Sigmoid colon (tissue), 7 donors: ENCODE measurements around the gene ARHGAP27. TPM values are rescaled to one million over a fixed set of nuclear protein-coding genes. Genes with fewer than 3 reads are reported as not detected.

Experiments
- DNase-seq: peaks from one replicate; pipeline ENCODE4 v3.0.0-alpha.2; 2019
- H3K27ac ChIP-seq, 4 donors: fragments of 200-600 bp; sonication (generic); one replicate each; pipeline ENCODE4 v1.5.1; 2016 to 2019; ENCODE audit warnings: mild to moderate bottlenecking in 1 of 4
- H3K27me3 ChIP-seq, 3 donors: fragments of 200-600 bp; sonication (generic); one replicate each; pipeline ENCODE4 v1.5.1; 2019; ENCODE audit warnings: mild to moderate bottlenecking in 1 of 3
- H3K36me3 ChIP-seq, 4 donors: fragments of 200-600 bp; sonication (generic); one replicate each; pipeline ENCODE4 v1.5.1; 2016 to 2019
- H3K4me1 ChIP-seq, 4 donors: fragments of 200-600 bp; sonication (generic); one replicate each; pipeline ENCODE4 v1.5.1; 2017 to 2019
- H3K4me3 ChIP-seq, 4 donors: fragments of 200-600 bp; sonication (generic); one replicate each; pipeline ENCODE4 v1.5.1; 2017 to 2019; ENCODE audit warnings: mild to moderate bottlenecking in 2 of 4, moderate library complexity in 1 of 4
- H3K9me3 ChIP-seq, 4 donors: fragments of 200-600 bp in 3 of 4; sonication (generic) in 3 of 4; one replicate each; pipeline versions ENCODE4 v1.5.1 to v1.6.1; 2013 to 2019
- CTCF ChIP-seq, 4 experiments: fragments of 450-650 bp in 3 of 4; fragments of 200-600 bp in 1 of 4; IDR thresholded peaks; one replicate each; pipeline ENCODE4 v1.5.1; 2016 to 2019; ENCODE audit warnings: antibody characterized with exemption in 4 of 4, mild to moderate bottlenecking in 3 of 4, moderate library complexity in 2 of 4
- EP300 ChIP-seq, 4 donors: sonication (generic); formaldehyde crosslinking; IDR thresholded peaks; one replicate each; pipeline ENCODE4 v1.6.1; 2017; ENCODE audit warnings: antibody characterized with exemption in 4 of 4
- POLR2A ChIP-seq, 2 donors: fragments of 450-650 bp; IDR thresholded peaks; one replicate each; pipeline ENCODE4 v1.6.1; 2016; ENCODE audit warnings: antibody characterized with exemption in 2 of 2, mild to moderate bottlenecking in 2 of 2, moderate library complexity in 2 of 2
- POLR2AphosphoS5 ChIP-seq, 4 donors: sonication (generic); formaldehyde crosslinking; IDR thresholded peaks; one replicate each; pipeline ENCODE4 v1.6.1; 2017; ENCODE audit warnings: antibody characterized with exemption in 4 of 4
- WGBS, 2 donors: extraction: QIAGEN DNeasy Blood & Tissue Kit; methylation state at CpG; one replicate each; pipeline ENCODE4 v1.1.7; 2013; 5-methylcytosine and 5-hydroxymethylcytosine counted together
- intact Hi-C: fragments of 100-400 bp; cut with DNase I; formaldehyde crosslinking; loops from one replicate; pipeline ENCODE4 v1.15.1; 2023
- polyA plus RNA-seq, 3 donors: library from polyadenylated mRNA; stranded (reverse); fragments of 200-250 nt; gene quantifications; one replicate each; pipeline ENCODE4 v1.2.3, GENCODE V29; 2013
- total RNA-seq, 4 donors: library from RNA; depleted of rRNA; stranded (reverse); fragments of >200 nt; gene quantifications; one replicate each; pipeline ENCODE4 v1.1.0, GENCODE V29; 2016
- donor health status: healthy with polysubstance abuse.
- donor health status: Bipolar disorder and iron deficiency.
- donor health status: healthy.

Gene ARHGAP27
- total and polyA plus RNA-seq, 7 donors = 9.1 to 144 (median 16.6) TPM

GRCh38 chr17:45425125-45425983 is 7.3 kb downstream of the ARHGAP27 start:
- Histone ChIP-seq H3K4me3 (peak overlapping the region in 1 of 4 donors; percentile 12), H3K27ac (no peak overlapping the region), H3K4me1 (peaks cover 0 to 28% (median 25%) of the 10 kb centered on the region in 4 donors), H3K36me3 (no peaks in the 10 kb centered on the region), H3K27me3 (peaks cover 20 to 40% (median 38%) of the 10 kb centered on the region in 3 donors), H3K9me3 (no peaks in the 10 kb centered on the region)
- DNase-seq = no peak
- 10 to 42% methylated on average over 18 of the region's 18 CpGs for WGBS, 2 donors
- intact Hi-C loops = no loop called here
- TF ChIP-seq POLR2AphosphoS5 (IDR thresholded peaks at IDR 0.05) (peak in 1 of 4 donors; percentile 33), POLR2A (IDR thresholded peaks at IDR 0.05) (peak in 1 of 2 donors; percentile 85), EP300 (IDR thresholded peaks at IDR 0.05) (no peak), CTCF (IDR thresholded peaks at IDR 0.05) (peak in 1 of 4 experiments; percentile 22)

- Histone ChIP-seq H3K27me3 (peaks cover 14 to 34% (median 32%) of the 10 kb centered on the region in 3 donors), H3K4me3 (peak overlapping the region in 1 of 4 donors; percentile 12), H3K9me3 (no peaks in the 10 kb centered on the region), H3K4me1 (peaks cover 0 to 22% (median 20%) of the 10 kb centered on the region in 4 donors), H3K36me3 (no peaks in the 10 kb centered on the region), H3K27ac (no peak overlapping the region)
- DNase-seq = no peak
- TF ChIP-seq CTCF (IDR thresholded peaks at IDR 0.05) = no peak
- TF ChIP-seq POLR2A (IDR thresholded peaks at IDR 0.05) = no peak
- TF ChIP-seq POLR2AphosphoS5 (IDR thresholded peaks at IDR 0.05) = no peak
- no peak for TF ChIP-seq EP300 (IDR thresholded peaks at IDR 0.05)
- WGBS, 2 donors = 14 to 79% methylated on average over 6 of the region's 6 CpGs
- intact Hi-C loops = no loop called here
These were observed 7.9 kb downstream of the ARHGAP27 start for GRCh38 chr17:45424769-45425124.

GRCh38 chr17:45423975-45424335 is 8.7 kb downstream of the ARHGAP27 start:
- H3K4me1 ChIP-seq = peaks cover 0 to 14% (median 12%) of the 10 kb centered on the region in 4 donors
- WGBS, 2 donors = 20 to 77% methylated on average over 1 of the region's 1 CpG
- H3K27ac ChIP-seq = no peak overlapping the region
- intact Hi-C loops = no loop called here
- no peak for DNase-seq
- no peaks in the 10 kb centered on the region for H3K36me3 ChIP-seq
- peaks cover 7 to 26% (median 24%) of the 10 kb centered on the region in 3 donors for H3K27me3 ChIP-seq
- H3K4me3 ChIP-seq = no peak overlapping the region
- H3K9me3 ChIP-seq = no peaks in the 10 kb centered on the region
- no peak for TF ChIP-seq POLR2AphosphoS5 (IDR thresholded peaks at IDR 0.05)
- TF ChIP-seq CTCF (IDR thresholded peaks at IDR 0.05) = no peak
- no peak for TF ChIP-seq POLR2A (IDR thresholded peaks at IDR 0.05)
- no peak for TF ChIP-seq EP300 (IDR thresholded peaks at IDR 0.05)

GRCh38 chr17:45423304-45423974 is 9.2 kb downstream of the ARHGAP27 start:
- intact Hi-C loops = no loop called here
- peaks cover 3 to 20% (median 19%) of the 10 kb centered on the region in 3 donors for H3K27me3 ChIP-seq
- no peak overlapping the region for H3K27ac ChIP-seq
- no peak for DNase-seq
- peaks cover 0 to 9% (median 7%) of the 10 kb centered on the region in 4 donors for H3K4me1 ChIP-seq
- no peaks in the 10 kb centered on the region for H3K36me3 ChIP-seq
- 41 to 75% methylated on average over 8 of the region's 8 CpGs for WGBS, 2 donors
- H3K9me3 ChIP-seq = no peaks in the 10 kb centered on the region
- H3K4me3 ChIP-seq = no peak overlapping the region
- TF ChIP-seq EP300 (IDR thresholded peaks at IDR 0.05) = no peak
- no peak for TF ChIP-seq POLR2AphosphoS5 (IDR thresholded peaks at IDR 0.05)
- no peak for TF ChIP-seq POLR2A (IDR thresholded peaks at IDR 0.05)
- no peak for TF ChIP-seq CTCF (IDR thresholded peaks at IDR 0.05)
